ENCODE measurements around the gene MRPS15. TPM values are rescaled to one million over a fixed set of nuclear protein-coding genes. Genes with fewer than 3 reads are reported as not detected.
A peak's percentile ranks its signal among the peaks of the same experiment; 100 is the strongest.
"Not testable (repeated sequence)": the region's sequence is repeated elsewhere in the genome, so short reads cannot be mapped to it uniquely, and the experiment has no call there.

MRPS15 gene
- total and polyA plus RNA-seq, 4 experiments from 2014 or later, result 32.5 to 86.0 (median 50.7) TPM

DNA sequence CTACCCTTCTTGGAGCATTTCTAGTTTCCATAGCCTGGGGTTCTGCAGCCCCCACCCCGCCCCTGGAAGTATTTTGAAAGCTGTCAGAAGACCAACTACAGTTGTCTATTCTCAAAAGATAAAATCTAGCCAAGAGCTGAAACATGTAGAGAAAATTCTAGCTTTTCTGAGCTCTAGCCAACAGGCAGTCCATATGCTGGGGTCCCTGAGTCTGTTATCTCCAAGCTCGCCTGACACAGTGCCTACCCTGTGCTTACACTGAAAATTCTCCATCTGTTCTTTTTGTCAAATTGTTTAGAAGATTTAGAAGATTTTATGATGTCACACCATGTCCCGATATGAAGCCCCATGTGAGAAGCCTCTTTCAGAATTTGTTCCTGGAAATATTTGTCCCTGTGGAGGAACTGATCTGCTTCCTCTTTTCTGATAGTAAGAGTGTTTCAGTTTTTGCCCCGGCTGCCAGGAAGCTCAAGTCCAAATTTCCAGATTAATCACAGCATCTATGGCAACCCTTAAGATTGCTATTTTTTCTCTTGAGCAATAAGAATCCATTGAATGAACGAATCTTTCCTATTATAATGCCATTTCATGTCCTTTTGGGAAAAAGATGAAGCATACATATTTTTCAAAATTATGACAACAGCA is 42.2 kb upstream of the MRPS15 start:
- Mint-ChIP-seq H3K9me3 (no peaks in the 10 kb centered on the region), H3K27ac (no peak overlapping the region), H3K4me3 (no peak overlapping the region), H3K27me3 (peaks cover 17 to 33% of the 10 kb centered on the region in 2 donors), H3K4me1 (no peaks in the 10 kb centered on the region), H3K36me3 (no peaks in the 10 kb centered on the region)
- no peaks in the 10 kb centered on the region for H3K36me3 ChIP-seq (ENCODE audit: insufficient read depth, low read length)
- CTCF ChIA-PET (ENCODE audit: partially characterized antibody), result interaction anchor here (4.8 kb wide), 1 partner anchor 9 kb away, joined by 21 read pairs; no protein-coding TSS in a partner anchor
- POLR2A ChIA-PET (ENCODE audit: partially characterized antibody), result no interaction called here
- intact Hi-C loops (cut with micrococcal nuclease), result no loop called here
- no peaks in the 10 kb centered on the region for H3K4me1 ChIP-seq (ENCODE audit: insufficient read depth, low read length)
- no peak for DNase-seq
- no peaks in the 10 kb centered on the region for H3K9me3 ChIP-seq (ENCODE audit: control insufficient read depth in 1 of 2, low read length in 2 of 2)
- H3K4me3 ChIP-seq (ENCODE audit: low read length in 2 of 2), result no peak overlapping the region
- H3K27ac ChIP-seq (ENCODE audit: low read depth, low read length), result no peak overlapping the region
- H3K27me3 ChIP-seq (ENCODE audit: insufficient read depth, low read length), result no peaks in the 10 kb centered on the region

DNA sequence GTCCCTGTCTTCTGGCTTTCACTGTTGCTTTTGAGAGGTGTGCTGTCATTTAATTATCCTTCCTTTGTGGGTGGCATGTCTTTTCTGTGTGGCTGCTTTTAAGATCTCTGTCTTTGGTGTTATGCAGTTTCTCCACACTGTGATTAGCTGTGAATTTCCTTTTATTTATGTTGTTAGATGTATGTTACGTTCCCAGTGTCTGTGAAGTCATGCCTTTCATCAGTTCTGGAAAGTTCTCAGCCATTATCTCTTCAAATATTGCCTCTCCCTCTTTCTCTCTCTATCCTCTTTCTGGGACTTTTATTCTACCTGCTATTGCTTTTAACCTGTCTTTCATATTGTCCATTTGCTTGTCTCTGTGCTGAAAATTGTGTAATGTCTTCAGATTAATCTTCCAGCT is 39.5 kb upstream of the MRPS15 start:
- H3K9me3 Mint-ChIP-seq, result no peaks in the 10 kb centered on the region
- ChIA-PET POLR2A (ENCODE audit: partially characterized antibody) (no interaction called here), CTCF (ENCODE audit: partially characterized antibody) (interaction anchor here (4.8 kb wide), 1 partner anchor 12 kb away, joined by 21 read pairs; no protein-coding TSS in a partner anchor)
- no peak for DNase-seq
- no peak overlapping the region for H3K27ac Mint-ChIP-seq
- Histone ChIP-seq H3K4me3 (ENCODE audit: low read length in 2 of 2) (no peak overlapping the region), H3K27ac (ENCODE audit: low read depth, low read length) (no peak overlapping the region), H3K9me3 (ENCODE audit: control insufficient read depth in 1 of 2, low read length in 2 of 2) (no peaks in the 10 kb centered on the region), H3K27me3 (ENCODE audit: insufficient read depth, low read length) (no peaks in the 10 kb centered on the region), H3K4me1 (ENCODE audit: insufficient read depth, low read length) (no peaks in the 10 kb centered on the region), H3K36me3 (ENCODE audit: insufficient read depth, low read length) (no peaks in the 10 kb centered on the region)
- intact Hi-C loops (cut with micrococcal nuclease), result no loop called here
- no peak overlapping the region for H3K4me3 Mint-ChIP-seq
- H3K4me1 Mint-ChIP-seq, result no peaks in the 10 kb centered on the region
- H3K36me3 Mint-ChIP-seq, result no peaks in the 10 kb centered on the region
- peaks cover 18 to 28% of the 10 kb centered on the region in 2 donors for H3K27me3 Mint-ChIP-seq

DNA sequence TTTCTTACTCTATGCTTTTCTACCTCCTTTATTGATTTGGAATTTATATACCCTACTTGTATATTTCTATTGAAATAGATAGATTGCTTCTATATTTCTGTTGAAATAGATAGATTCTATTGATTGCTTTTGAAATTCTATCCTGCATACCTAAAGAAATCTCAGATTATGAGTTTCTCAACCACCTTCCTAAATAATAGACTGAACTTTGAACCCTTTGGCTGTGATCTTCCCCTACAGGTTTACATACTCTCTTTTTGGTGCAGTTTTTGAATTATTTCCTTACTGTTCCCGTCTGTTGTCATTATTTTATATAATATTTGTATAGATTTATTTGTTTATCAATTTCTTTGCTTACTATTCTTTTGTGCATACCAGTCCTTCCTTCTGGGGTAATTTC is 39.0 kb upstream of the MRPS15 start:
- POLR2A ChIA-PET (ENCODE audit: partially characterized antibody), result no interaction called here
- CTCF ChIA-PET (ENCODE audit: partially characterized antibody), result no interaction called here
- Histone ChIP-seq H3K9me3 (ENCODE audit: control insufficient read depth in 1 of 2, low read length in 2 of 2) (no peaks in the 10 kb centered on the region), H3K36me3 (ENCODE audit: insufficient read depth, low read length) (no peaks in the 10 kb centered on the region), H3K27ac (ENCODE audit: low read depth, low read length) (no peak overlapping the region), H3K4me1 (ENCODE audit: insufficient read depth, low read length) (no peaks in the 10 kb centered on the region), H3K4me3 (ENCODE audit: low read length in 2 of 2) (no peak overlapping the region), H3K27me3 (ENCODE audit: insufficient read depth, low read length) (no peaks in the 10 kb centered on the region)
- Mint-ChIP-seq H3K36me3 (no peaks in the 10 kb centered on the region), H3K27ac (no peak overlapping the region), H3K4me1 (no peaks in the 10 kb centered on the region), H3K9me3 (no peaks in the 10 kb centered on the region), H3K4me3 (no peak overlapping the region), H3K27me3 (peaks cover 18 to 28% of the 10 kb centered on the region in 2 donors)
- intact Hi-C loops (cut with micrococcal nuclease), result no loop called here
- no peak for DNase-seq

DNA sequence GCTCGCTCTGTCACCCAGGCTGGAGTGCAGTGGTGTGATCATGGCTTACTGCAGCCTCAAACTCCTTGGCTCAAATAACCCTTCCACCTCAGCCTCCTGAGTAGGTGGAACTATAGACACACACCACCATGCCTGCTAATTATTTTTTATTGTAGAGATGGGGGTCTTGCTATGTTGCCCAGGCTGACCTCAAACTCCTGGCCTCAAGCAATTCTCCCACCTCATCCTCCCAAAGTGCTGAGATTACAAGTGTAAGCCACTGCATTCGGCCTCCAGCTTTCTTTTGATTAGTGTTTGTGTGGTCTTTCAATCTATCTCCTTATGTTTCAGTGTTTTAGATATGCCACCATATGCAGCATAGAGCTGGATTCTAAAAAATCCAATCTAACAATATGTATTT is 38.4 kb upstream of the MRPS15 start:
- no peaks in the 10 kb centered on the region for H3K9me3 ChIP-seq (ENCODE audit: control insufficient read depth in 1 of 2, low read length in 2 of 2)
- POLR2A ChIA-PET (ENCODE audit: partially characterized antibody), result no interaction called here

DNA sequence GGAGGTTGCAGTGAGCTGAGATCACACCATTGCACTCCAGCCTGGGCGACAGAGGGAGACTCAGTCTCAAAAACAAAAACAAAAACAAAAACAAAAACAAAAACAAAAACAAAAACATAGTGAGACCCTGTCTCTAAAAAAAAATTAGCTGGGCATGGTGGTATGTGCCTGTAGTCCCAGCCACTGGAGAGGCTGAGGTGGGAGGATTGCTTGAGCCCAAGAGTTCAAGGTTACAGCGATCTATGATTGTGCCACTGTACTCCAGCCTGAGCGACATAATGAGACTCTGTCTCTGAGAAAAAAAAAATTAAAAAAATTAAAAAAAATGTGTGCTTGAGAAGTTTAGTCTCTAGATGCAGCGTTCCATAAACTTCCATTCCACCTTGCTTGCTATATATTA is 37.7 kb upstream of the MRPS15 start:
- DNase-seq; H3K4me1 ChIP-seq (ENCODE audit: insufficient read depth, low read length); H3K4me1 Mint-ChIP-seq; intact Hi-C loops (cut with micrococcal nuclease); H3K36me3 ChIP-seq (ENCODE audit: insufficient read depth, low read length); H3K4me3 Mint-ChIP-seq; H3K27ac Mint-ChIP-seq; H3K27me3 ChIP-seq (ENCODE audit: insufficient read depth, low read length); POLR2A ChIA-PET (ENCODE audit: partially characterized antibody); H3K9me3 Mint-ChIP-seq; H3K9me3 ChIP-seq (ENCODE audit: control insufficient read depth in 1 of 2, low read length in 2 of 2); H3K27ac ChIP-seq (ENCODE audit: low read depth, low read length); H3K4me3 ChIP-seq (ENCODE audit: low read length in 2 of 2); H3K36me3 Mint-ChIP-seq: not testable (repeated sequence)
- CTCF ChIA-PET (ENCODE audit: partially characterized antibody), result interaction anchor here (2.1 kb wide), 1 partner anchor 15 kb away, joined by 7 read pairs; no protein-coding TSS in a partner anchor
- H3K27me3 Mint-ChIP-seq, result peaks cover 14 to 18% of the 10 kb centered on the region in 2 donors

More for the DNA sequence above, 38.4 kb upstream of the MRPS15 start:
- no peak overlapping the region for H3K27ac ChIP-seq (ENCODE audit: low read depth, low read length)
- H3K4me1 Mint-ChIP-seq, result no peaks in the 10 kb centered on the region
- no peaks in the 10 kb centered on the region for H3K36me3 Mint-ChIP-seq
- peaks cover 16 to 24% of the 10 kb centered on the region in 2 donors for H3K27me3 Mint-ChIP-seq
- intact Hi-C loops (cut with micrococcal nuclease), result no loop called here
- CTCF ChIA-PET (ENCODE audit: partially characterized antibody), result no interaction called here
- no peaks in the 10 kb centered on the region for H3K27me3 ChIP-seq (ENCODE audit: insufficient read depth, low read length)
- no peak overlapping the region for H3K4me3 Mint-ChIP-seq
- H3K27ac Mint-ChIP-seq, result peak overlapping the region in 1 of 7 donors; percentile 44
- no peak for DNase-seq
- H3K4me3 ChIP-seq (ENCODE audit: low read length in 2 of 2), result no peak overlapping the region
- no peaks in the 10 kb centered on the region for H3K36me3 ChIP-seq (ENCODE audit: insufficient read depth, low read length)
- no peaks in the 10 kb centered on the region for H3K4me1 ChIP-seq (ENCODE audit: insufficient read depth, low read length)
- no peaks in the 10 kb centered on the region for H3K9me3 Mint-ChIP-seq

DNA sequence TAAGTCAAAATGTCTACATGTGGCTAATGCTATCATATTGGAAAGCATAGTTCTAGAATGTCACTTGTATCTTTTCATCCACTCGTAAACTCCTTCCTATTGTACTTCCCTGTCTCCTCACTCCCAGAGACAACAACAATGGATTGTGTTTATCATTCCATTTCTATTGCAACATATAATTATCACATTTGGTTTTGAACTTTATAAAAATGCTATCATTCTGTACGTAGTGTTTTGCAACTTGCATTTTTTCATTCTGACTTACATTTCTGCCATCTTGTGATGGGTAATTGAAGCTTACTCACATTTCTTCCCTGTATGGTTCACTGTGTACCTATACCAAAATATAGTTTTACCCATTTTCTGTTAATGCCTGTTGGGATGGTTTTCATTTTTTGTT is 33.0 kb upstream of the MRPS15 start:
- CTCF ChIA-PET (ENCODE audit: partially characterized antibody), result no interaction called here
- H3K4me1 ChIP-seq (ENCODE audit: insufficient read depth, low read length), result no peaks in the 10 kb centered on the region
- H3K4me3 ChIP-seq (ENCODE audit: low read length in 2 of 2), result no peak overlapping the region
- intact Hi-C loops (cut with micrococcal nuclease), result no loop called here
- H3K9me3 ChIP-seq (ENCODE audit: control insufficient read depth in 1 of 2, low read length in 2 of 2), result no peaks in the 10 kb centered on the region
- POLR2A ChIA-PET (ENCODE audit: partially characterized antibody), result no interaction called here
- H3K27me3 ChIP-seq (ENCODE audit: insufficient read depth, low read length), result no peaks in the 10 kb centered on the region
- no peak overlapping the region for H3K27ac ChIP-seq (ENCODE audit: low read depth, low read length)
- Mint-ChIP-seq H3K27ac (no peak overlapping the region), H3K4me1 (no peaks in the 10 kb centered on the region), H3K27me3 (peaks cover 3 to 13% of the 10 kb centered on the region in 2 donors), H3K9me3 (no peaks in the 10 kb centered on the region), H3K36me3 (no peaks in the 10 kb centered on the region), H3K4me3 (no peak overlapping the region)
- H3K36me3 ChIP-seq (ENCODE audit: insufficient read depth, low read length), result no peaks in the 10 kb centered on the region
- DNase-seq, result no peak

DNA sequence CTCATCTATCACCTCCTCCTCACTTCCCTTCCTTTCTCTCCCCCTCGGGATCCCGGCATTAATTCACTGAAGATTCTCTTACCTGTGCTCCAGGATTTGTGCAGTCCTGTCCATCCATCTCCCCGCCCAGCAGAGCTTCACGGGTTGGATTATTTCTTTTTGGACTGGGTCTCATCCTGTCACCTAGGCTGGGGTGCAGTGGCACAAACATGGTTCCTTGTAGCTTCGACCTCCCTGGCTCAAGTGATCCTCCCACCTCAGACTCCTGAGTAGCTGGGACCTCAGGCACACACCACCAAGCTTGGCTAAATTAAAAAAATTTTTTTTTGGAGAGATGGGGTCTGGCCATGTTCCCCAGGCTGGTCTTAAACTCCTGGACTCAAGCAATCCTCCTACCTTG is 30.8 kb upstream of the MRPS15 start:
- Mint-ChIP-seq H3K9me3 (no peaks in the 10 kb centered on the region), H3K36me3 (no peaks in the 10 kb centered on the region), H3K4me1 (peaks cover 0 to 2% (median 0%) of the 10 kb centered on the region in 4 donors), H3K27me3 (peaks cover 2 to 9% of the 10 kb centered on the region in 2 donors), H3K4me3 (no peak overlapping the region), H3K27ac (no peak overlapping the region)
- DNase-seq, result no peak
- intact Hi-C loops (cut with micrococcal nuclease), result no loop called here
- Histone ChIP-seq H3K27me3 (ENCODE audit: insufficient read depth, low read length) (no peaks in the 10 kb centered on the region), H3K4me3 (ENCODE audit: low read length in 2 of 2) (no peak overlapping the region), H3K27ac (ENCODE audit: low read depth, low read length) (no peak overlapping the region), H3K4me1 (ENCODE audit: insufficient read depth, low read length) (no peaks in the 10 kb centered on the region), H3K9me3 (ENCODE audit: control insufficient read depth in 1 of 2, low read length in 2 of 2) (no peaks in the 10 kb centered on the region), H3K36me3 (ENCODE audit: insufficient read depth, low read length) (no peaks in the 10 kb centered on the region)
- ChIA-PET CTCF (ENCODE audit: partially characterized antibody) (no interaction called here), POLR2A (ENCODE audit: partially characterized antibody) (no interaction called here)

Data from CD4-positive, alpha-beta memory T cell (primary cell).